ENCODE data around the gene ANKS6.
"Not testable (repeated sequence)": the region's sequence is repeated elsewhere in the genome, so short reads cannot be mapped to it uniquely, and the experiment has no call there.

The ANKS6 gene

GRCh38 chr9:98692392-98692791 is 104.0 kb downstream of the ANKS6 start:
- DNase-seq: no peak

DNA sequence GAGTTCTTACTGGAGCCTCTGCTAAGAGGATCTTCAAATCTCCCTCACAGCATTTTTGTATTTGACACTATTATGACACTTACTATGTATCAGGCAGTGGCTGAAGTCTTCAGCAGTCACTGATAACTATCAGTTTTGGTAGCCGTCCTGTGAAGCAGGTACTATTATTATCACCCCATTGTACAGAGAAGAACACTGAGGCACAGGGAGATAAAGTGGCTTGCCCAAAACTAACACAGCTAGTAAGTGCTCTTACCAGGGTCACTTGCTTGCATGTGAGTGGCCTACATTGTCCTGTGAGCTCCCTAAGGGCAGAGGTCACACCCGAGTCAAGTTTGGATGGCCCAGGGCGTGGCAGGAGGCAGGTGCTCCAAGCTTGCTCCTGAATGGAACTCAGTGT is 104.5 kb downstream of the ANKS6 start:
- DNase-seq: no peak

GRCh38 chr9:98690686-98691085 is 105.7 kb downstream of the ANKS6 start:
- DNase-seq: no peak

GRCh38 chr9:98688710-98689495 is 107.5 kb downstream of the ANKS6 start:
- DNase-seq: no peak

- DNase-seq: no peak
Observed at GRCh38 chr9:98687911-98688310, 108.4 kb downstream of the ANKS6 start.

- no peak for DNase-seq
Observed at GRCh38 chr9:98686961-98687855, 109.1 kb downstream of the ANKS6 start.

- not testable (repeated sequence) for DNase-seq
Observed at GRCh38 chr9:98684816-98685215, 111.5 kb downstream of the ANKS6 start.
